ENCODE measurements around the gene UNC45A.
"Not testable (repeated sequence)": the region's sequence is repeated elsewhere in the genome, so short reads cannot be mapped to it uniquely, and the experiment has no call there.

Gene UNC45A

GRCh38 chr15:90902840-90903732 is 32.0 kb upstream of the UNC45A start, which contains the start of gene MAN2A2:
Gene MAN2A2 (plus strand): TSS chr15:90903302. CDS start chr15:90904208, 906 bp downstream.
- no peak for DNase-seq (ENCODE audit: low read depth)

GRCh38 chr15:90903733-90904536 is 31.1 kb upstream of the UNC45A start:
- DNase-seq (ENCODE audit: low read depth) = no peak

- no peak for DNase-seq (ENCODE audit: low read depth)
Measured at GRCh38 chr15:90904746-90905145, 30.3 kb upstream of the UNC45A start.

GRCh38 chr15:90905306-90906180 is 29.5 kb upstream of the UNC45A start:
- DNase-seq (ENCODE audit: low read depth) = no peak

- DNase-seq (ENCODE audit: low read depth) = no peak
Measured at GRCh38 chr15:90906181-90906849, 28.8 kb upstream of the UNC45A start.

- DNase-seq (ENCODE audit: low read depth) = no peak
Measured at GRCh38 chr15:90907051-90907660, 27.9 kb upstream of the UNC45A start.

- DNase-seq (ENCODE audit: low read depth) = no peak
Measured at GRCh38 chr15:90907838-90908507, 27.1 kb upstream of the UNC45A start.

GRCh38 chr15:90909449-90909848 is 25.6 kb upstream of the UNC45A start:
- DNase-seq (ENCODE audit: low read depth) = not testable (repeated sequence)

- no peak for DNase-seq (ENCODE audit: low read depth)
Measured at GRCh38 chr15:90909976-90910375, 25.1 kb upstream of the UNC45A start.

GRCh38 chr15:90910441-90911301 is 24.4 kb upstream of the UNC45A start:
- DNase-seq (ENCODE audit: low read depth) = no peak

GRCh38 chr15:90911302-90911623 is 23.8 kb upstream of the UNC45A start:
- no peak for DNase-seq (ENCODE audit: low read depth)

- no peak for DNase-seq (ENCODE audit: low read depth)
Measured at GRCh38 chr15:90911906-90912769, 22.9 kb upstream of the UNC45A start.

GRCh38 chr15:90912770-90913075 is 22.4 kb upstream of the UNC45A start:
- DNase-seq (ENCODE audit: low read depth) = no peak

GRCh38 chr15:90913398-90913944 is 21.6 kb upstream of the UNC45A start:
- no peak for DNase-seq (ENCODE audit: low read depth)

- no peak for DNase-seq (ENCODE audit: low read depth)
Measured at GRCh38 chr15:90914305-90915080, 20.6 kb upstream of the UNC45A start.

GRCh38 chr15:90915216-90915807 is 19.8 kb upstream of the UNC45A start:
- no peak for DNase-seq (ENCODE audit: low read depth)

- no peak for DNase-seq (ENCODE audit: low read depth)
Measured at GRCh38 chr15:90915808-90916440, 19.2 kb upstream of the UNC45A start.
